DND-41 (cell line): ENCODE measurements around the gene ZNF431.

ENCODE experiments used
- ATAC-seq: fragments of 200-7000 bp; cut with Tn5 transposase; 3 replicates; pipeline ENCODE4 v1.9.1; 2021; ENCODE audit warnings: low read depth; ENCODE audit not compliant: insufficient read depth
- DNase-seq: peaks from one replicate; pipeline ENCODE4 v3.0.0-alpha.2; 2020
- H2AFZ ChIP-seq: 2 replicates; pipeline ENCODE4 v1.6.0; 2012; ENCODE audit warnings: low read depth, low read length
- H3K27ac ChIP-seq: 2 replicates; pipeline ENCODE4 v1.5.1; 2012; ENCODE audit warnings: low read length, inconsistent platforms
- H3K27me3 ChIP-seq: fragments of 200-600 bp; sonication (generic); 2 replicates; pipeline ENCODE4 v1.6.0; 2012; ENCODE audit warnings: low read length, mild to moderate bottlenecking, inconsistent platforms; ENCODE audit not compliant: insufficient read depth, poor library complexity
- H3K36me3 ChIP-seq: 2 replicates; pipeline ENCODE4 v1.5.1; 2012; ENCODE audit warnings: low read length, inconsistent platforms; ENCODE audit not compliant: insufficient read depth
- H3K4me1 ChIP-seq: 2 replicates; pipeline ENCODE4 v1.5.1; 2012; ENCODE audit warnings: mild to moderate bottlenecking, low read length; ENCODE audit not compliant: insufficient read depth
- H3K4me2 ChIP-seq: 2 replicates; pipeline ENCODE4 v1.6.0; 2012; ENCODE audit warnings: mild to moderate bottlenecking, moderate library complexity, low read length, inconsistent platforms; ENCODE audit not compliant: insufficient read depth
- H3K4me3 ChIP-seq, 2 experiments: fragments of 200-600 bp in 1 of 2; shearing (Covaris generic) in 1 of 2; 2 replicates each; pipeline ENCODE4 v1.5.1; 2012 to 2016; ENCODE audit warnings: inconsistent platforms in 2 of 2, low read length in 2 of 2, mild to moderate bottlenecking in 2 of 2, low read depth in 1 of 2, moderate library complexity in 1 of 2
- H3K79me2 ChIP-seq: 2 replicates; pipeline ENCODE4 v1.6.0; 2012; ENCODE audit warnings: low read length, inconsistent platforms; ENCODE audit not compliant: insufficient read depth
- H3K9ac ChIP-seq: 2 replicates; pipeline ENCODE4 v1.6.0; 2012; ENCODE audit warnings: low read depth, mild to moderate bottlenecking, inconsistent platforms, low read length, moderate library complexity
- H3K9me3 ChIP-seq: 2 replicates; pipeline ENCODE4 v1.5.1; 2012; ENCODE audit warnings: low read length, moderate library complexity, mild to moderate bottlenecking, inconsistent platforms; ENCODE audit not compliant: insufficient read depth, severe bottlenecking
- H4K20me1 ChIP-seq: 2 replicates; pipeline ENCODE4 v1.6.0; 2012; ENCODE audit warnings: low read length; ENCODE audit not compliant: insufficient read depth
- EZH2 ChIP-seq: IDR thresholded peaks from 3 replicates; pipeline ENCODE4 v1.6.1; 2012; ENCODE audit warnings: borderline replicate concordance, low read depth, mild to moderate bottlenecking, moderate library complexity, low read length, inconsistent platforms; ENCODE audit not compliant: severe bottlenecking
- TF ChIP-seq, protein P1 (sequence below): IDR thresholded peaks from 2 replicates; pipeline ENCODE4 v1.5.1; 2012; ENCODE audit warnings: borderline replicate concordance, low read length, moderate library complexity, mild to moderate bottlenecking; ENCODE audit not compliant: poor library complexity, severe bottlenecking; ENCODE audit errors: extremely low read depth

Gene ZNF431

DNA sequence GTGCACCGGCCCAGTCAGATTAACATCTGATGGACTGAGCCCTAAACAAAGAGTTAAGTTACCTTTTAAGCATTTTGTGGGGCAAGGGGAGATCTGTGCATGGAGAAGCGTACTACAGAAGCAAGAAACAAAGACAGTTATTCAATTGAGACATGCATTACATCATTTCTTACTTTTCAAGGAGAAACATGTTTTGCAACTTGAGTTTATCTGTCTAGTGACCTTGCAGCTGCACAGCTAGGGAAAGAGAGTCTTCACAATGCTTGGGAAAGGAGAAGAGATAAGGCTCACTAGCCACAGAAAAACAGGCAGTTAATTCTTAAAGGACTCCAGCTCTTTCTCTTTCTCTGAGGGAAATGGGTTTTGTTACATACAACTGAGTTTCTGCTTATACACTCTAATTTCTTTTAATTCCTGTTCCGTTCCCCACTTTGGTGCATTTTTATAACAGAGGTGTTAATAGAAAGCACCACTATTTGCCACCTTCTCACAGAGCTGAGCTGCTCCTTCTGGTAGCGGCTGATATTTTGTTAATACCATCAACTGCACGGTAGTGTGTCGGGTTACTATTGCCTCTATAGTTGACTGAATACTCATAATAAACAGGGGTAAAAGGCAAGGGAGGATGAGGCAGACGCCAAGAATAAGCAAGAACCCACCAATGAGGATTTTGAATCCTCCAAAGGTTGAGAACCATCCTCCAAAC is 55.9 kb downstream of the ZNF431 start:
- H3K4me1 ChIP-seq: no peaks in the 10 kb centered on the region
- H2AFZ ChIP-seq: no peak overlapping the region
- H3K4me3 ChIP-seq: no peak overlapping the region
- H3K9ac ChIP-seq: no peak overlapping the region
- H3K27ac ChIP-seq: no peak overlapping the region
- H3K36me3 ChIP-seq: no peaks in the 10 kb centered on the region
- H3K9me3 ChIP-seq: no peaks in the 10 kb centered on the region
- no peak for DNase-seq
- ATAC-seq: no peak
- TF ChIP-seq, protein P1, sequence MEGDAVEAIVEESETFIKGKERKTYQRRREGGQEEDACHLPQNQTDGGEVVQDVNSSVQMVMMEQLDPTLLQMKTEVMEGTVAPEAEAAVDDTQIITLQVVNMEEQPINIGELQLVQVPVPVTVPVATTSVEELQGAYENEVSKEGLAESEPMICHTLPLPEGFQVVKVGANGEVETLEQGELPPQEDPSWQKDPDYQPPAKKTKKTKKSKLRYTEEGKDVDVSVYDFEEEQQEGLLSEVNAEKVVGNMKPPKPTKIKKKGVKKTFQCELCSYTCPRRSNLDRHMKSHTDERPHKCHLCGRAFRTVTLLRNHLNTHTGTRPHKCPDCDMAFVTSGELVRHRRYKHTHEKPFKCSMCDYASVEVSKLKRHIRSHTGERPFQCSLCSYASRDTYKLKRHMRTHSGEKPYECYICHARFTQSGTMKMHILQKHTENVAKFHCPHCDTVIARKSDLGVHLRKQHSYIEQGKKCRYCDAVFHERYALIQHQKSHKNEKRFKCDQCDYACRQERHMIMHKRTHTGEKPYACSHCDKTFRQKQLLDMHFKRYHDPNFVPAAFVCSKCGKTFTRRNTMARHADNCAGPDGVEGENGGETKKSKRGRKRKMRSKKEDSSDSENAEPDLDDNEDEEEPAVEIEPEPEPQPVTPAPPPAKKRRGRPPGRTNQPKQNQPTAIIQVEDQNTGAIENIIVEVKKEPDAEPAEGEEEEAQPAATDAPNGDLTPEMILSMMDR: no peak
- no peak for TF ChIP-seq EZH2
- no peaks in the 10 kb centered on the region for H4K20me1 ChIP-seq
- H3K79me2 ChIP-seq: no peaks in the 10 kb centered on the region
- H3K27me3 ChIP-seq: no peaks in the 10 kb centered on the region
- H3K4me2 ChIP-seq: no peak overlapping the region

DNA sequence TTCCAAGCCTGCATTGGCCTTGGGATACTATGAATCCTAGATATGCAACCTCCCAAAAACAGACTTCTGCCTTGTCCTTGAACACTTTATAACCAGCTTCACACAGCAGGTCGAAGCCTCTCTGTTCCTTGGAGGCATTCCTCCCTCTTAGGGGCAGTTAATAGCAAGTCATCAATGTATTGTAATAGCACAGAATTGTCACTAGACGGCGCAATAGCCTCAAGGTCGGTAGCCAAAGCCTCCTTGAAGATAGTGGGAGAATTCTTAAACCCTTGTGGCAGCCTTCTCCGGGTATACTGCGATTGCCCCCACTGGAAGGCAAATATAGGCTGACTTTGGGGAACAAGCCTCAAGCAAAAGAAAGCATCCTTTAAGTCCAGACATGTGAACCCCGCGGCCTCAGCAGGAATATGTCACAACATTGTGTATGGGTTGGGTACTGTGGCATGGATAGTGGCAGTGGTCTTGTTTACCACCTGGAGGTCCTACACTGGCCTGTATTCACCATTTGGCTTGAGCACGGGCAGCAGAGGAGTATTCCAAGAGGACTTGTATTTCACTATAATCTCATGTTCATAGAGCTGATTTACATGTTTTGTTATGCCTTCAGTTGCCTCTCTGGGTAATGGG is 61.1 kb downstream of the ZNF431 start:
- Histone ChIP-seq H3K27me3 (no peaks in the 10 kb centered on the region), H3K4me3 (no peak overlapping the region), H3K4me1 (no peaks in the 10 kb centered on the region), H3K36me3 (no peaks in the 10 kb centered on the region), H3K9ac (no peak overlapping the region), H3K79me2 (no peaks in the 10 kb centered on the region), H3K9me3 (peaks cover 5% of the 10 kb centered on the region), H4K20me1 (no peaks in the 10 kb centered on the region), H3K27ac (no peak overlapping the region), H3K4me2 (no peak overlapping the region), H2AFZ (no peak overlapping the region)
- DNase-seq (peak; percentile 53), ATAC-seq (peak; percentile 80)
- TF ChIP-seq, protein P1: peak; percentile 92
- TF ChIP-seq EZH2: no peak

DNA sequence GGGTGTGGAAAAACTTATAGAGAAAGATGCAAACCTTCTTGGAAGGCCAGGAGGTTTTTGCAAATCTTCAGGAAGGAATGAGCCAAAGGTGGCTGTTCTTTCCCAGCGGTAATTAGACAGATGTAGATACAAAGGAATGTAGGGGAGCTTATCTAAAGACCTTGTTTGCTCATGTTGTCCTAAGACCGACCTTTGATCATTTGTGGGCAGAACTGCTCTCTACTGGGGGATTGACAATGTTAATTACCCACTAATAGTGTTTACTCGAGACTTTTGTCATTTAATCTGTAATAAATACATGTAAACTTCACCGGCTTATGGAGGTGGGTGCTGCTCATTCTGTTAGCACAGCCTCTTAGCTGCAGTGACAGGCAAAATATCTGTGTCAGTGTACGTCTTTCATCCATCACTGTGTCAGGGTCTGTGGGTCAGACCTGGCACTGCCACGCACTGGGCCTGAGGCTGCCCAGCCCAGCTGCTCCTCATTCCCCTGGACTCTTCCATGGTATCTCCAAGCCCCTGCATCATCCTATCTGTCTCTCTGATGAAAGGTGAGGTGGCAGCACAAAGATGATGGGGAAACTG is 68.3 kb downstream of the ZNF431 start:
- ATAC-seq: no peak
- H3K4me1 ChIP-seq: no peaks in the 10 kb centered on the region
- H3K79me2 ChIP-seq: no peaks in the 10 kb centered on the region
- H4K20me1 ChIP-seq: no peaks in the 10 kb centered on the region
- no peak overlapping the region for H3K9ac ChIP-seq
- peaks cover 13% of the 10 kb centered on the region for H3K9me3 ChIP-seq
- H3K4me3 ChIP-seq: no peak overlapping the region
- no peak for DNase-seq
- H2AFZ ChIP-seq: no peak overlapping the region
- no peaks in the 10 kb centered on the region for H3K36me3 ChIP-seq
- H3K27me3 ChIP-seq: no peaks in the 10 kb centered on the region
- H3K4me2 ChIP-seq: no peak overlapping the region
- no peak for TF ChIP-seq EZH2
- TF ChIP-seq, protein P1: no peak
- no peak overlapping the region for H3K27ac ChIP-seq
